ENCODE results near the gene GAB1. TPM values are rescaled to one million over a fixed set of nuclear protein-coding genes. Genes with fewer than 3 reads are reported as not detected.

The GAB1 gene
- total and polyA plus RNA-seq, 2 of the 13 experiments (the other 11 are each of a cell fraction or from before 2014, with no cell fraction given), result 8.7 to 14.7 TPM

DNA sequence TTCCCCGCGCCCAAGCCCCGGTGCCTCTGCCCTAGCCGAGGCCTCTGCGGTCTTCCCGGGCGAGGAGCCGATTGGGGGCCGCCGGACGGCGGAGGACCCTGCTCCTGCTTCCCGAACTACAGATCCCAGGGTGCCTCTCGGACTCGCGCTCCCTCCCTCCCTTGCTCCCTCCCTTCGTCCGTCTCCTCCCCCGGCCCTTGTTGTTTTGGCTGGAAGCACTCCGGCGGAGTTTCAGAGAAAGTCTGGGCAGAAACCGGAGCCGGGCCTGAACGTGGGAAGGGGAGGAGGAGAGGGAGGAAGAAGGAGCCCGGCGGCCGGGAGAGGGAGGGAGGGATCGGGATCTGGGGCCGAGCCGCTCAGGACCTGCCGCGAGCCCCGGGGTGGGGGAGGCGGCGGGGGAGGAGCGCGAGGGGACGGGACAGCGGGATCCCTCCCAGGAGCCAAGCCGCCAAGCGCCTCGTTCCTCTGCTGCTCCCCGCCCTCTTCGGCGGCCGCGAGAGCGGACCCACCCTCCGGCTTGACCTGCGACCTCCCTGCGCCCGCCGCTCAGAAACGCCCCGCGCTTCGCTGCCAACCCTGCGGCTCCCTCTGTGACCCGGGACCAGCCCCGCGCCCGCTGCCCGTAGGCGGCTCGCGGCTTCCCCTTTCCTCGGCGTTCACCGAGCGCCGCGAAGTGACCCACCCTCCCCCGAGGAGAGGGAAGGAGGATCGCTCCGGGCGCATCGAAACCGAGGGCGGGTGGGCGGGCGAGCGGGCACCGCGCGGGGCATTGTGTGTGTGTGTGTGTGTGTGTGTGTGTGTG, 496 bp upstream of the GAB1 start (continued):
- TF ChIP-seq, protein P1, sequence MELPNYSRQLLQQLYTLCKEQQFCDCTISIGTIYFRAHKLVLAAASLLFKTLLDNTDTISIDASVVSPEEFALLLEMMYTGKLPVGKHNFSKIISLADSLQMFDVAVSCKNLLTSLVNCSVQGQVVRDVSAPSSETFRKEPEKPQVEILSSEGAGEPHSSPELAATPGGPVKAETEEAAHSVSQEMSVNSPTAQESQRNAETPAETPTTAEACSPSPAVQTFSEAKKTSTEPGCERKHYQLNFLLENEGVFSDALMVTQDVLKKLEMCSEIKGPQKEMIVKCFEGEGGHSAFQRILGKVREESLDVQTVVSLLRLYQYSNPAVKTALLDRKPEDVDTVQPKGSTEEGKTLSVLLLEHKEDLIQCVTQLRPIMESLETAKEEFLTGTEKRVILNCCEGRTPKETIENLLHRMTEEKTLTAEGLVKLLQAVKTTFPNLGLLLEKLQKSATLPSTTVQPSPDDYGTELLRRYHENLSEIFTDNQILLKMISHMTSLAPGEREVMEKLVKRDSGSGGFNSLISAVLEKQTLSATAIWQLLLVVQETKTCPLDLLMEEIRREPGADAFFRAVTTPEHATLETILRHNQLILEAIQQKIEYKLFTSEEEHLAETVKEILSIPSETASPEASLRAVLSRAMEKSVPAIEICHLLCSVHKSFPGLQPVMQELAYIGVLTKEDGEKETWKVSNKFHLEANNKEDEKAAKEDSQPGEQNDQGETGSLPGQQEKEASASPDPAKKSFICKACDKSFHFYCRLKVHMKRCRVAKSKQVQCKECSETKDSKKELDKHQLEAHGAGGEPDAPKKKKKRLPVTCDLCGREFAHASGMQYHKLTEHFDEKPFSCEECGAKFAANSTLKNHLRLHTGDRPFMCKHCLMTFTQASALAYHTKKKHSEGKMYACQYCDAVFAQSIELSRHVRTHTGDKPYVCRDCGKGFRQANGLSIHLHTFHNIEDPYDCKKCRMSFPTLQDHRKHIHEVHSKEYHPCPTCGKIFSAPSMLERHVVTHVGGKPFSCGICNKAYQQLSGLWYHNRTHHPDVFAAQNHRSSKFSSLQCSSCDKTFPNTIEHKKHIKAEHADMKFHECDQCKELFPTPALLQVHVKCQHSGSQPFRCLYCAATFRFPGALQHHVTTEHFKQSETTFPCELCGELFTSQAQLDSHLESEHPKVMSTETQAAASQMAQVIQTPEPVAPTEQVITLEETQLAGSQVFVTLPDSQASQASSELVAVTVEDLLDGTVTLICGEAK (IDR thresholded peaks at IDR 0.05), result no peak
- TF ChIP-seq, protein P1 (CRISPR knock-in tag; IDR thresholded peaks at IDR 0.05), result peak; percentile 59; the same call in 1 of the 2 replicates
- no peak for TF ChIP-seq ZNF382 (CRISPR knock-in tag; IDR thresholded peaks at IDR 0.05; ENCODE audit: borderline replicate concordance)
- TF ChIP-seq MYC (CRISPR knock-in tag; IDR thresholded peaks at IDR 0.05; ENCODE audit: borderline replicate concordance), result peak; percentile 29; the same call in 1 of the 2 replicates
- peak; percentile 88 for TF ChIP-seq ZFX (CRISPR knock-in tag; IDR thresholded peaks at IDR 0.05; ENCODE audit: low read depth)
- TF ChIP-seq, protein P2, sequence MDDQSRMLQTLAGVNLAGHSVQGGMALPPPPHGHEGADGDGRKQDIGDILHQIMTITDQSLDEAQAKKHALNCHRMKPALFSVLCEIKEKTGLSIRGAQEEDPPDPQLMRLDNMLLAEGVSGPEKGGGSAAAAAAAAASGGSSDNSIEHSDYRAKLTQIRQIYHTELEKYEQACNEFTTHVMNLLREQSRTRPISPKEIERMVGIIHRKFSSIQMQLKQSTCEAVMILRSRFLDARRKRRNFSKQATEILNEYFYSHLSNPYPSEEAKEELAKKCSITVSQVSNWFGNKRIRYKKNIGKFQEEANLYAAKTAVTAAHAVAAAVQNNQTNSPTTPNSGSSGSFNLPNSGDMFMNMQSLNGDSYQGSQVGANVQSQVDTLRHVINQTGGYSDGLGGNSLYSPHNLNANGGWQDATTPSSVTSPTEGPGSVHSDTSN (CRISPR knock-in tag; IDR thresholded peaks at IDR 0.05; ENCODE audit: borderline replicate concordance), result no peak
- TF ChIP-seq ZNF850 (CRISPR knock-in tag; conservative IDR thresholded peaks at IDR 0.05), result no peak
- no peak for TF ChIP-seq ZNF644 (CRISPR knock-in tag; IDR thresholded peaks at IDR 0.05; ENCODE audit: low read depth)
- TF ChIP-seq ZNF530 (CRISPR knock-in tag; IDR thresholded peaks at IDR 0.05; ENCODE audit: low read depth), result no peak
- TF ChIP-seq SP5 (CRISPR knock-in tag; IDR thresholded peaks at IDR 0.05; ENCODE audit: borderline replicate concordance, low read depth), result peak; percentile 54; the same call in 1 of the 2 replicates
- TF ChIP-seq, protein P3, sequence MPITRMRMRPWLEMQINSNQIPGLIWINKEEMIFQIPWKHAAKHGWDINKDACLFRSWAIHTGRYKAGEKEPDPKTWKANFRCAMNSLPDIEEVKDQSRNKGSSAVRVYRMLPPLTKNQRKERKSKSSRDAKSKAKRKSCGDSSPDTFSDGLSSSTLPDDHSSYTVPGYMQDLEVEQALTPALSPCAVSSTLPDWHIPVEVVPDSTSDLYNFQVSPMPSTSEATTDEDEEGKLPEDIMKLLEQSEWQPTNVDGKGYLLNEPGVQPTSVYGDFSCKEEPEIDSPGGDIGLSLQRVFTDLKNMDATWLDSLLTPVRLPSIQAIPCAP (CRISPR knock-in tag; IDR thresholded peaks at IDR 0.05; ENCODE audit: low read depth), result no peak
- TF ChIP-seq SRSF1 (optimal IDR thresholded peaks at IDR 0.05; ENCODE audit: low read depth, low read length), result peak; percentile 51
- TF ChIP-seq, protein P4, sequence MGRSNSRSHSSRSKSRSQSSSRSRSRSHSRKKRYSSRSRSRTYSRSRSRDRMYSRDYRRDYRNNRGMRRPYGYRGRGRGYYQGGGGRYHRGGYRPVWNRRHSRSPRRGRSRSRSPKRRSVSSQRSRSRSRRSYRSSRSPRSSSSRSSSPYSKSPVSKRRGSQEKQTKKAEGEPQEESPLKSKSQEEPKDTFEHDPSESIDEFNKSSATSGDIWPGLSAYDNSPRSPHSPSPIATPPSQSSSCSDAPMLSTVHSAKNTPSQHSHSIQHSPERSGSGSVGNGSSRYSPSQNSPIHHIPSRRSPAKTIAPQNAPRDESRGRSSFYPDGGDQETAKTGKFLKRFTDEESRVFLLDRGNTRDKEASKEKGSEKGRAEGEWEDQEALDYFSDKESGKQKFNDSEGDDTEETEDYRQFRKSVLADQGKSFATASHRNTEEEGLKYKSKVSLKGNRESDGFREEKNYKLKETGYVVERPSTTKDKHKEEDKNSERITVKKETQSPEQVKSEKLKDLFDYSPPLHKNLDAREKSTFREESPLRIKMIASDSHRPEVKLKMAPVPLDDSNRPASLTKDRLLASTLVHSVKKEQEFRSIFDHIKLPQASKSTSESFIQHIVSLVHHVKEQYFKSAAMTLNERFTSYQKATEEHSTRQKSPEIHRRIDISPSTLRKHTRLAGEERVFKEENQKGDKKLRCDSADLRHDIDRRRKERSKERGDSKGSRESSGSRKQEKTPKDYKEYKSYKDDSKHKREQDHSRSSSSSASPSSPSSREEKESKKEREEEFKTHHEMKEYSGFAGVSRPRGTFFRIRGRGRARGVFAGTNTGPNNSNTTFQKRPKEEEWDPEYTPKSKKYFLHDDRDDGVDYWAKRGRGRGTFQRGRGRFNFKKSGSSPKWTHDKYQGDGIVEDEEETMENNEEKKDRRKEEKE (IDR thresholded peaks at IDR 0.05), result no peak
- TF ChIP-seq DPF2 (CRISPR knock-in tag; IDR thresholded peaks at IDR 0.05; ENCODE audit: borderline replicate concordance, low read depth), result no peak
